ENCODE measurements around the gene FIP1L1. TPM values are rescaled to one million over a fixed set of nuclear protein-coding genes. Genes with fewer than 3 reads are reported as not detected.
A peak's percentile ranks its signal among the peaks of the same experiment; 100 is the strongest.

Gene FIP1L1
- total RNA-seq, 2 donors from 2014 or later: 24.9 to 32.4 TPM

DNA sequence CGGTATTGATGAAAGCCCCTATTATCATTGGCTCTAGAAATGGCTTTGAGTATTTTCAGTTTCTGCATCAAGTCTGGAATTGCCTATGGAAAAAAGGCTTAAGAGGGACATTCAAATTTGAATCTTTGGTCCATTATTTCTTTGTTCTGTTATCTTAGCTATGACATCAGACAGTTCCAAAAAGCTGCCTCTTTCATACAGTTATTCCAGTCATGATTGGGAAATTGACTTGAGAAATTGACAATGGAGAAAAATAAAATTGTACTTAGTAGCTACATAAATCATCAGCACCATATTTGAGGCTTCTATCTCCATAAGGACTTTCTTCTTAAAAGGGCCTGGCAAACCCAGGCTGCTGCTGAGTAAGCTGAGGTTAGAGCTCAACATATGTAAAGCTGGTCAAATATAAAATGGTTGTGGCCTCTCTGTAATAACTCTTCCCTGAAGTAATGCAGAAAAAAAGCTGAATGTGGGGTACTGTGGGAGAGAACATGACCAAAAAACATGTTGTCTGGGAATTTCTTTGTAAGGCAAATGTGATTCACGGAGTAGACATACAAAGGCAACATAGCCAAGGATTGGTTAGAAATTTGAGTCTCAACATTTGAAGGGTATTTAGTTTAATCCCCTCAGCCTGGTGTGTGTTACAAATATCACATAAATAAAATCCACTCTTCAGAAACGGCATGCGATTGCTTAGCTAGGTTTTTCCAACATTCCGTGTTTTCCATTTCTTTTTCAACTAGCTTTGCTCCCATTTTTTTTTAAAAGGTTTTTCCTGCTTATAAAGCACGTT, 112.9 kb downstream of the FIP1L1 start:
- intact Hi-C loops (cut with DNase I): no loop called here
- ATAC-seq: no peak
- DNase-seq: no peak

DNA sequence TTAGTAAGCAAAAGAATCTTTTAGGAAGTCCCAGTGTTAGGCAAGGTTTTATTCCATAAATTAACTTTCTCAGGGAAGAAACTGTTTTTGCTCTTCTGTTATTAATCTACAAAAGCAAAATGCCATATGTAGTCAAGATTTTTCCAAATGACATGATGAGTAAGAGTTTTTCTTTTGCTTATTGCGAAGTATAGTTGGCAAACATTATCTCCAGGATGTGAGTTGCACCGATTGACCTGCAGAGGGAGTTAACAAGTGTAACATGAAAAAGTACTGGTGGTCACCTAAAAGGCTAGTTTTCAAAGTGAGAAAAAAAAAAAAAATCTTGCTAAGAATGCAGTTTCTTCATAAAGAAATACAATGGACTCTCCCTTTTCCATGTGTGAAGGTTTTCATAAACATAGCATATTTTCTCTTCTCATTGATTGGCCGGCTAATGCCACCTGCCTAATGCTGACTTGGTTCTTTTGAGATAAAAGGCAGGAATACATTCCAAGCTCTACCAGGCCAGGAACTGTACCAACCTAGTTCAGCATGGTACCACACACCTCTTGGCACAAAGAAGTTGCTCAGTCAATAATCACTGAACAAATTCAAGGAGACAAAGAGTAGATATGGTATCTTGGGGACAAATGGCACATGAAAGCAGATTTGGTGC, 113.7 kb downstream of the FIP1L1 start:
- DNase-seq (peak; percentile 28), ATAC-seq (peak; percentile 55 to 67)
- intact Hi-C loops (cut with DNase I): no loop called here

DNA sequence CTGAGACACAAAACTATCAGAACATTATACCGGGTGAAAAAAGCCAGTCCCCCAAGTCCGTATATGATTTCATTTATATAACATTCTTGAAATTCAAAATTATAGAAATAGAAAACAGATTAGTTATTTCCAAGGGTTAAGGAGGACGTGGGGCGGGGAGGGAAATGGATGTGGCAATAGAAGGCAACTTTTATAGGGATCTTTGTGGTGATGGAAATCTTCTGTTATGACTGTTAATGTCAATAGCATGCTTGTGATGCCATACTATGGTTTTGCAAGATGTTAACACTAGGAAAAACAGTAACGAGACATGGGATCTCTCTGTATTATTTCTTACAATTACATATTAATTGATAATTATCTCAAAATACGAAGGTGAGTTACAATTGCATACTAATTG, 117.4 kb downstream of the FIP1L1 start:
- DNase-seq (no peak), ATAC-seq (no peak)
- intact Hi-C loops (cut with DNase I): no loop called here

GRCh38 chr4:53497487-53498244, 120.2 kb downstream of the FIP1L1 start:
- peak; percentile 93 to 94 for ATAC-seq
- intact Hi-C loops (cut with DNase I): no loop called here

DNA sequence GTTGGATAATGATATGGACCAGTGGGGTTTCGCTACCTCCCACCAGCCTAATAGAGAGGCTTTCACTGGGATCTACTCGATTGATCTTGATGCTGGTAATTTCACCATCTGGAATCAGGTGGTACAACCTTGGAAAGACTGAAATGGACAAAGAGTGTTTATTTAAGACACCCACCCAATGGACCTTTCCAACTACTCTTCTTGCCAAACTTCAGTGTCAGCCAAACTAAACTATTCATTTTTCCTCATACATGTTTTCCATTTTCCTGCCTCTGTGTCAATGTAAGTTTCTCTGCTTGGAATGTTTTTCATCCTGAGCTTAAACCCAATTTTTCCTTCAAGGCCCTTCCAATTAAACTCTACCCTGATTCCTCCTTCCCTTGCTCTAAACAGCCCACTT, 121.3 kb downstream of the FIP1L1 start:
- intact Hi-C loops (cut with DNase I): no loop called here
- DNase-seq (no peak), ATAC-seq (peak in 1 of 2 donors; percentile 22)

More at GRCh38 chr4:53497487-53498244, 120.2 kb downstream of the FIP1L1 start:
- DNase-seq: peak; percentile 64

DNA sequence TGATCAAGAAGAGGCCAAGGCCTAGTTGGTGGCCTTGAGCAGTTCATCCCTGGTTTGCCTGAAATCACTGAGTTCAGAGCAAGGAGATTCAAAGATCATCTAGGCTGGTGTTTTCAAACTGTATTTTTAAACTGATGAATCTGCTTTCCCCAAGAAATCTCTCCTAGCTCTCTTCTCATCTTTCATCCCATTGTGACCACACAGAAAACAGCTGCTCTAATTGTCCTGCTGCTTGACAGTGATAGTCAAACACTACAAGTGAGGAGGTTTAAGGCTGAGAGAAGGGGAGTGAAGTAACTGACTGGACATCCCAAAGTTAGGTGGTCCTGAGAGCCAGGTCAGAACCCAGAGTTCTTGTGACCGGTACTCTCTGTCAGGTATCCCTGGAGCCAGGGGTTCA, 122.3 kb downstream of the FIP1L1 start:
- DNase-seq (no peak), ATAC-seq (no peak)
- intact Hi-C loops (cut with DNase I): no loop called here

DNA sequence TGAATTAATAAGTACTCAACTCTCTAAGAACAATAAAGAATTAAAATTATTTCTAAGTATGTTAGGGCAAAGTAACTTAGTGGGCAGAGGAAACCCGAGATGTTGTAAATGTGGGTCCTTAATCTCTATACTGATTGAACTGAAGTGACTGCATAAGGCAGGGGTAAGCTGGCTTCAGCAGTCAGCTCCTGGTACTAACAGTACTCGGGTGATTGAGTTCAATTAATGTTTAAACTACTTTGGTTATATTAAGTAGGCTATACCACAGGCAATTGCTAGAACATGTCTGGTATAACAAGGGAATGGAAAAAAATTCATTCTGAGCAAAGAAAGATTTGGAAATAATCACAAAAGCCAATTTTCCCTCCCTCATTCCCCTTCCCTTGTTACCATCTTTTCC, 123.1 kb downstream of the FIP1L1 start:
- DNase-seq (no peak), ATAC-seq (no peak)
- intact Hi-C loops (cut with DNase I): no loop called here

DNA sequence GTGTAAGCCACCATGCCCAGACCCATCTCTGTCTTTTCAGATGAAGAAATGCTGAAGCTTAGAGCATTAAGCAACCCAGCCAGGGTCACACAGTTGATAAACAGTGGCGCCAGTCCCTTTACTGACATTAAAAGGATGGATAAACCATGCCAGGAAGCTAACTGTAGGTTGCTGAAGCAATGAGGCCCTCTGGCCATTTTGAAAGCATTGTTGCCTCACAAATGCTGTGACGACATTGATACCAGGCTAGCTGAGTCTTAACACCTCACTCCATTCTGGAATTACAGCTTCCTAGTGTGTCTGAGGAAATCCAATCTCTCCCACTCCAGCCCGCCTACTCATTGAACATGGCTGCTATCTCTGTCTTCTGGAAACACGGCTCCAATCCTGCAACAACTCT, 124.1 kb downstream of the FIP1L1 start:
- ATAC-seq: no peak
- DNase-seq: no peak
- intact Hi-C loops (cut with DNase I): no loop called here

DNA sequence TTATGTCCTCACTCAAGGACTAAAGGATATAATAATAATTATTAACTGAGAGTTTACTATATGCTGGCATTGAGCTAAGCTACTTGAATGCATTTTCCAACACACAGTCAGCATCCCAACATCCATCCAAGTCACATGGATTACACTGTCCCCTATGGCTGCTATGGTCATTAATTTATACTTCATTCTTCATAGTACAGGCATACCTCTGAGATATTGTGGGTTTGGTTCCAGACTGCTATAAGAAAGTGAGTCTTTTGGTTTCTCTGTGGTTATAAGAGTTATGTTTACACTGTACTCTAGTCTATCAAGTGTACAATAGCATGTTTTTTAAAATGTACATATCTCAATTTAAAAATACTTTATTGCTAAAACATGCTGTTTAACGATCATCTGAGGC, 124.7 kb downstream of the FIP1L1 start:
- intact Hi-C loops (cut with DNase I): no loop called here
- no peak for DNase-seq
- ATAC-seq: no peak

- ATAC-seq (no peak), DNase-seq (no peak)
- intact Hi-C loops (cut with DNase I): no loop called here
Measured at GRCh38 chr4:53505947-53506346, 128.5 kb downstream of the FIP1L1 start.

DNA sequence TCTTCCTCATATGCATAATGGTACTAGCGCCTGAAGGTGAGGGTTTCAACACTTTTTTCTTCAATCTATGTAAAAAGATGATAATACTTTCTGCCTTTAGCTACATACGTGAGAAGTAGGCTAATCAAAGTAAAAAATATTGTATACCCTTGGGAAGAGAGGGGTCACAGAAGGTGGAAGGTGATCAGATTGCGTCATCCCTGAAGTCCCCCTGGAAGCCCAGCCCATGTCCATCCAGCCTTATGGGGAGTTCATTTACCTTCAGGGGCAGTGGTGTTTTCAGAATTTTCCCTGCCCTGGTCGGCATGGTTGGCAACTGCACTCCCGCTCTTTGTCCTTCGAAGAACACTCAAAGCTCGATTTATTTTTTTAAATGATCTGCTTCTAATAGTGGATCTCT, 129.6 kb downstream of the FIP1L1 start:
- ATAC-seq: no peak
- intact Hi-C loops (cut with DNase I): no loop called here
- DNase-seq: no peak

GRCh38 chr4:53507671-53508286, 130.3 kb downstream of the FIP1L1 start:
- ATAC-seq (peak; percentile 86 to 96), DNase-seq (peak; percentile 84)
- intact Hi-C loops (cut with DNase I): no loop called here

GRCh38 chr4:53508446-53508845, 131.0 kb downstream of the FIP1L1 start:
- intact Hi-C loops (cut with DNase I): no loop called here
- no peak for DNase-seq
- peak in 1 of 2 donors; percentile 6 for ATAC-seq

GRCh38 chr4:53510321-53510720, 132.9 kb downstream of the FIP1L1 start:
- no peak for DNase-seq

More at GRCh38 chr4:53510321-53510720, 132.9 kb downstream of the FIP1L1 start:
- ATAC-seq: peak in 1 of 2 donors; percentile 16
- intact Hi-C loops (cut with DNase I): no loop called here

Other genes starting within 250 kb of the FIP1L1 start
- gene SCFD2, start 11.6 kb upstream of the FIP1L1 start, total RNA-seq: 10 to 100 TPM in 1 of 2 donors, 1 to 10 TPM in 1; 9.3 to 13.8 TPM
- 10 to 100 TPM in 1 of 2 donors, 1 to 10 TPM in 1; 5.9 to 11.5 TPM for gene LNX1, start 213.8 kb downstream of the FIP1L1 start, total RNA-seq